ENCODE results near the gene ANKMY2. TPM values are rescaled to one million over a fixed set of nuclear protein-coding genes. Genes with fewer than 3 reads are reported as not detected.
"Not testable (repeated sequence)": the region's sequence is repeated elsewhere in the genome, so short reads cannot be mapped to it uniquely, and the experiment has no call there.

ANKMY2 gene
- total RNA-seq, 1 donor from 2014 or later = 9.4 TPM

DNA sequence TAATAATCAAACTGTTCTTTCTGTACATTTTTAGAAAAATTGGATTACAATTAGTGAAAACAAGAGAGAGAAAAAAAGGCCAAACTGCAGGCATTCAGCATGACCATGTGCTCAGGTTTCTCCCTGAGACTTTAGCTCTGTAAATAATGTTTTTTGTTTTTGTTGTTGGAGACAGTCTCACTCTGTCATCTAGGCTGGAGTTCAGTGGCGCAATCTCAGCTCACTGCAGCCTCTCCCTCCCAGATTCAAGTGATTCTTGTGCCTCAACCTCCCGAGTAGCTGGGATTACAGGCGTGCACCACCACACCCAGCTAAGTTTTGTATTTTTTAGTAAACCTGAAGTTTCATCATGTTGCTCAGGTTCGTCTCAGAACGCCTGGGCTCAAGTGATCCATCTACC is 23.4 kb upstream of the ANKMY2 start:
- Mint-ChIP-seq H3K9me3 (ENCODE audit: unreplicated experiment) (no peaks in the 10 kb centered on the region), H3K27ac (ENCODE audit: unreplicated experiment) (no peak overlapping the region), H3K36me3 (ENCODE audit: unreplicated experiment) (no peaks in the 10 kb centered on the region), H3K4me3 (ENCODE audit: unreplicated experiment) (no peak overlapping the region), H3K27me3 (ENCODE audit: unreplicated experiment) (no peaks in the 10 kb centered on the region), H3K4me1 (ENCODE audit: low read depth, unreplicated experiment) (peaks cover 12% of the 10 kb centered on the region)
- TF ChIP-seq CTCF (IDR thresholded peaks at IDR 0.05; ENCODE audit: partially characterized antibody, unreplicated experiment) = no peak
- DNase-seq = no peak

DNA sequence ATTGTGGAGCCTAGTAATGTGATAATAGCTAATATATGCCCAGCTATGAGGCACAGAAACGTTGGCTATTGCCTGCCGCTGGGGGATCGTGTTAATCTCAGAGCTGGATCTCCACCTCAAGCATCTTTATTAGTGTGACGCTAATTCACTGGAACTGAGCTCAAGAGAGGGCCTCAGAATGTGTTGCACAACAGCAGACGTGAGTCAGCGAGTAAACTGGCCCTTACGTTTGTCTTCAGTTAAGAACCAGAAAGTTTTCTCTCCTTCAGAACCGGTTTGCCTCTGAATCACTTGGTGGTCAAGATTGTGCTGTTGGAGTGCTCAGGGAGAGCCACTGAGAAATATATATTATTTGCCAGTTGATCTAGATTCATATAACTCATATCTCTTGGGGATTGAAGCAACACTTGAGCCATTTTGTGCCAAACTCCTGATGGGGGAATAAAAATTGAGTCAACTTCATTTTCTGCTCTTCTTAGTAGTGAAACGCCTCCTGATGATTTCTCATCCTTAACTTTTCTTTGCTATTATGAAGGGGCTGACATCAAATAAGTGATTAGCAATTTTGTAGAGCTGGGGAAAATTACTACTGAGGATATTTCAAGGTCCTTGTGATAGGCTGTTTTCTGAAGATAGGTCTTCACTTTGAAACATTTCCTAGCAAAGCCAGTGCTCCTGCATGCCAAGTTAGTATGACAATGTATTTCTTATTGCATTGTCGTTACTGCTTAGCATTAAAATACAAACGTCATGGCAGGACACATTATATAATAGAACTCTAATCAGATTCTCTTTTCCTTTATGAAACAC is 22.7 kb upstream of the ANKMY2 start:
- no peak overlapping the region for H3K27ac Mint-ChIP-seq (ENCODE audit: unreplicated experiment)
- no peak overlapping the region for H3K4me3 Mint-ChIP-seq (ENCODE audit: unreplicated experiment)
- H3K27me3 Mint-ChIP-seq (ENCODE audit: unreplicated experiment) = no peaks in the 10 kb centered on the region
- no peaks in the 10 kb centered on the region for H3K36me3 Mint-ChIP-seq (ENCODE audit: unreplicated experiment)
- no peak for TF ChIP-seq CTCF (IDR thresholded peaks at IDR 0.05; ENCODE audit: partially characterized antibody, unreplicated experiment)
- no peaks in the 10 kb centered on the region for H3K9me3 Mint-ChIP-seq (ENCODE audit: unreplicated experiment)
- peaks cover 12% of the 10 kb centered on the region for H3K4me1 Mint-ChIP-seq (ENCODE audit: low read depth, unreplicated experiment)
- no peak for DNase-seq

GRCh38 chr7:16667355-16667754 is 21.8 kb upstream of the ANKMY2 start:
- no peak for DNase-seq
- peaks cover 16% of the 10 kb centered on the region for H3K4me1 Mint-ChIP-seq (ENCODE audit: low read depth, unreplicated experiment)
- H3K9me3 Mint-ChIP-seq (ENCODE audit: unreplicated experiment) = no peaks in the 10 kb centered on the region
- TF ChIP-seq CTCF (IDR thresholded peaks at IDR 0.05; ENCODE audit: partially characterized antibody, unreplicated experiment) = no peak
- peaks cover 1% of the 10 kb centered on the region for H3K27me3 Mint-ChIP-seq (ENCODE audit: unreplicated experiment)
- H3K4me3 Mint-ChIP-seq (ENCODE audit: unreplicated experiment) = no peak overlapping the region
- no peak overlapping the region for H3K27ac Mint-ChIP-seq (ENCODE audit: unreplicated experiment)
- H3K36me3 Mint-ChIP-seq (ENCODE audit: unreplicated experiment) = no peaks in the 10 kb centered on the region

- Mint-ChIP-seq H3K4me1 (ENCODE audit: low read depth, unreplicated experiment) (peaks cover 22% of the 10 kb centered on the region), H3K36me3 (ENCODE audit: unreplicated experiment) (no peaks in the 10 kb centered on the region), H3K4me3 (ENCODE audit: unreplicated experiment) (no peak overlapping the region), H3K27ac (ENCODE audit: unreplicated experiment) (no peak overlapping the region), H3K27me3 (ENCODE audit: unreplicated experiment) (peaks cover 1% of the 10 kb centered on the region), H3K9me3 (ENCODE audit: unreplicated experiment) (no peaks in the 10 kb centered on the region)
- TF ChIP-seq CTCF (IDR thresholded peaks at IDR 0.05; ENCODE audit: partially characterized antibody, unreplicated experiment) = no peak
- DNase-seq = no peak
Measured at GRCh38 chr7:16661924-16662323, 16.4 kb upstream of the ANKMY2 start.

- no peaks in the 10 kb centered on the region for H3K9me3 Mint-ChIP-seq (ENCODE audit: unreplicated experiment)
- no peak overlapping the region for H3K4me3 Mint-ChIP-seq (ENCODE audit: unreplicated experiment)
- H3K36me3 Mint-ChIP-seq (ENCODE audit: unreplicated experiment) = no peaks in the 10 kb centered on the region
Measured at GRCh38 chr7:16660702-16661464, 15.3 kb upstream of the ANKMY2 start.

DNA sequence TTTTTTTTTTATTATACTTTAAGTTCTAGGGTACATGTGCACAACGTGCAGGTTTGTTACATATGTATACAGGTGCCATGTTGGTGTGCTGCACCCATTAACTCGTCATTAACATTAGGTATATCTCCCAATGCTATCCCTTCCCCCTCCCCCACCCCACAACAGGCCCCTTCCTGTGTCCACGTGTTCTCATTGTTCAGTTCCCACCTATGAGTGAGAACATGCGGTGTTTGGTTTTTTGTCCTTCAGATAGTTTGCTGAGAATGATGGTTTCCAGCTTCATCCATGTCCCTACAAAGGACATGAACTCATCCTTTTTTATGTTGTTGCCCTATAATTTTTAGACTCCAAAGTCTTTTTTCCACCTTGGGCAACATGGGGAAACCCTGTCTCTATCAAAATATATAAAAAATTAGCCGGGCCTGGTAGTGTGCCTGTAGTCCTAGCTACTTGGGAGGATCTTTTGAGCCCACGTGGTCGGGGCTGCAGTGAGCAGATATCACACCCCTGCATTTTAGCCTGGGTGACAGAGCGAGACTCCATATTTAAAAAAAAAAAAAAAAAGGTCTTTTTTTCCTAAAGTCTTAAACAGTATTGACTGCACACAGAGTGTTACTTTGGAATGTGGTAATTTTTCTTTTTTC is 14.4 kb upstream of the ANKMY2 start:
- H3K27me3 Mint-ChIP-seq (ENCODE audit: unreplicated experiment); H3K9me3 Mint-ChIP-seq (ENCODE audit: unreplicated experiment); H3K36me3 Mint-ChIP-seq (ENCODE audit: unreplicated experiment); H3K4me3 Mint-ChIP-seq (ENCODE audit: unreplicated experiment); DNase-seq; H3K27ac Mint-ChIP-seq (ENCODE audit: unreplicated experiment): not testable (repeated sequence)
- H3K4me1 Mint-ChIP-seq (ENCODE audit: low read depth, unreplicated experiment) = peaks cover 29% of the 10 kb centered on the region

More at GRCh38 chr7:16660702-16661464, 15.3 kb upstream of the ANKMY2 start:
- no peak overlapping the region for H3K27ac Mint-ChIP-seq (ENCODE audit: unreplicated experiment)
- no peak for DNase-seq
- peaks cover 26% of the 10 kb centered on the region for H3K4me1 Mint-ChIP-seq (ENCODE audit: low read depth, unreplicated experiment)
- H3K27me3 Mint-ChIP-seq (ENCODE audit: unreplicated experiment) = peaks cover 1% of the 10 kb centered on the region
- TF ChIP-seq CTCF (IDR thresholded peaks at IDR 0.05; ENCODE audit: partially characterized antibody, unreplicated experiment) = no peak

Measured in glutamatergic neuron (in vitro differentiated cells).